G401 (cell line): ENCODE measurements around the gene CARHSP1. TPM values are rescaled to one million over a fixed set of nuclear protein-coding genes. Genes with fewer than 3 reads are reported as not detected.
"Not testable (repeated sequence)": the region's sequence is repeated elsewhere in the genome, so short reads cannot be mapped to it uniquely, and the experiment has no call there.

Experiments
- DNase-seq: peaks from one replicate; pipeline ENCODE4 v3.0.0-alpha.2; 2015; ENCODE audit warnings: low spot score
- in situ Hi-C: cut with HindIII; loops from 2 replicates; pipeline ENCODE4 v1.10.0; 2016; ENCODE audit warnings: low sequenced_read_pairs, mixed read lengths
- total RNA-seq: library from RNA; depleted of rRNA; stranded (reverse); fragments of >200 nt; shearing (Covaris generic); gene quantifications from 2 replicates; pipeline ENCODE4 v1.2.3, GENCODE V29; 2014

CARHSP1 gene
- total RNA-seq, 1 experiment from 2014 or later: 114 TPM

DNA sequence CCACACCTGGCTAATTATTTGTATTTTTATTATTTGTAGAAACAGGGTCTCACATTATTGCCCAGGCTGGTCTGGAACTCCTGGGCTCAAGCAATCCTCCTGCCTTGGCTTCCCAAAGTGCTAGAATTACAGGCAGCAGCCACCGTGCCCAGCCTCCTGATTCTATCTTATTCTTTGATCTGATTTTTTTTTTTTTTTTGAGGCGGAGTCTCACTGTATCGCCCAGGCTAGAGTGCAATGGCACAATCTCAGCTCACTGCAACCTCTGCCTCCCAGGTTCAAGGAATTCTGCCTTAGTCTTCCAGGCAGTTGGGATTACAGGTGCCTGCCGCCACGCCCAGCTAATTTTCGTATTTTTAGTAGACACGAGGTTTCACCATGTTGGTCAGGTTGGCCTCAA lies 6.5 kb upstream of the CARHSP1 start:
- DNase-seq, in situ Hi-C loops: not testable (repeated sequence)

- in situ Hi-C loops: no loop called here
- no peak for DNase-seq
Measured at GRCh38 chr16:8874388-8874787, 5.6 kb upstream of the CARHSP1 start.

DNA sequence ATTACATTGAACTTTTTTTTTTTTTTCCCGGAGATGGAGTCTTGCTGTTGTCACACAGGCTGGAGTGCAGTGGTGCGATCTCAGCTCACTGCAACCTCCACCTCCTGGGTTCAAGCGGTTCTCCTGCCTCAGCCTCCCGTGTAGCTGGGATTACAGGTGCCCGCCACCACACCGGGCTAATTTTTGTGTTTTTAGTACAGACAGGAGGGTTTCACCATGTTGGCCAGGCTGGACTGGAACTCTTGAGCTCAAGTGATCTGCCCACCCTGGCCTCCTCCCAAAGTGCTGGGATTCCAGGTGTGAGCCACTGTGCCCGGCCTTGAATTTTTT lies 5.0 kb upstream of the CARHSP1 start:
- DNase-seq, in situ Hi-C loops: not testable (repeated sequence)

DNA sequence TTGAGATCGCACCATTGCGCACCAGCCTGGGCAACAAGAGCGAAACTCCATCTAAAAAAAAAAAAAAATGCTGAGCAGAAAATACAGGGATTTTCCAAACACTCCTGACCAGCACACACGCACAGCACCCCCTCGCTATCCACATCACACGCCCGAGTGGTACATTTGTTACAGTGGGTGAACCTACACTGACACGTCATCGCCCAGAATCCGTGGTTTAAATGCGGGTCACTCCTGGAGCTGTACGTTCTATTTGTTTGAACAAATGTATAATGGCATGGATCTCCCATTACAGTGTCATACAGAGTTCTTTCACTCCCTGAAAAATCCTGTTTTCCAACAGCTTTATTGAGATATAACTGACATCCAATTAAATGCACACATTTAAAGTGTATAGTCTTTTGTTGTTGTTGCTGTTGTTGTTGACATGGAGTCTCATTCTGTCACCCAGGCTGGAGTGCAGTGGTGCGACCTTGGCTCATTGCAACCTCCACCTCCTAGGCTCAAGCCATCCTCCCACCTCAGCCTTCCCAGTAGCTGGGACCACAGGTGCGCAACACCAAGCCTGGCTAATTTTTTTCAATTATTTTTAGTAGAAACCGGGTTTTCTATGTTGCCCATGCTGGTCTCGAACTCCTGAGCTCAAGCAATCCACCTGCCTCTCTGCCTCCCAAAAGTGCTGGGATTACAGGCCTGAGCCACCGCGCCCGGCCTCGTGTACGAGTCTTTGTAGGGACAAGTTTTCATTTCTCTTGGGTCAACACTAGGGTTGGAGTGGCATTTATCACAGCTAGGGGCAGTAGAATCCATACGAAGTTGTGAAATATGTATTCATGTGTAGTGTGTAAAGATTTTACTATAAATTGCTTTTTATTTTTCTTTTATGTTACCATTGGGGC lies 4.4 kb upstream of the CARHSP1 start:
- in situ Hi-C loops: no loop called here
- DNase-seq: no peak

GRCh38 chr16:8872071-8872470 lies 3.3 kb upstream of the CARHSP1 start:
- in situ Hi-C loops: no loop called here

DNA sequence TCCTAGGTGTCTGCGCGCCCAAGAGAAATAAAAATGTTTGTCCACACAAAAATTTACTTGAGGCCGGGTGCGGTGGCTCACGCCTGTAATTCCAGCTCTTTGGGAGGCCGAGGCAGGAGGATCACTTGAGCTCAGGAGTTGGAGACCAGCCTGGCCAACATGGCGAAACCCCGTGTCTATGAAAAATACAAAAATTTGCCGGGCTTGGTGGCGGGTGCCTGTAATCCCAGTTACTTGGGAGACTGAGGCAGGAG lies 1.1 kb upstream of the CARHSP1 start:
- in situ Hi-C loops: not testable (repeated sequence)

More at GRCh38 chr16:8872071-8872470, 3.3 kb upstream of the CARHSP1 start:
- DNase-seq: no peak

DNA sequence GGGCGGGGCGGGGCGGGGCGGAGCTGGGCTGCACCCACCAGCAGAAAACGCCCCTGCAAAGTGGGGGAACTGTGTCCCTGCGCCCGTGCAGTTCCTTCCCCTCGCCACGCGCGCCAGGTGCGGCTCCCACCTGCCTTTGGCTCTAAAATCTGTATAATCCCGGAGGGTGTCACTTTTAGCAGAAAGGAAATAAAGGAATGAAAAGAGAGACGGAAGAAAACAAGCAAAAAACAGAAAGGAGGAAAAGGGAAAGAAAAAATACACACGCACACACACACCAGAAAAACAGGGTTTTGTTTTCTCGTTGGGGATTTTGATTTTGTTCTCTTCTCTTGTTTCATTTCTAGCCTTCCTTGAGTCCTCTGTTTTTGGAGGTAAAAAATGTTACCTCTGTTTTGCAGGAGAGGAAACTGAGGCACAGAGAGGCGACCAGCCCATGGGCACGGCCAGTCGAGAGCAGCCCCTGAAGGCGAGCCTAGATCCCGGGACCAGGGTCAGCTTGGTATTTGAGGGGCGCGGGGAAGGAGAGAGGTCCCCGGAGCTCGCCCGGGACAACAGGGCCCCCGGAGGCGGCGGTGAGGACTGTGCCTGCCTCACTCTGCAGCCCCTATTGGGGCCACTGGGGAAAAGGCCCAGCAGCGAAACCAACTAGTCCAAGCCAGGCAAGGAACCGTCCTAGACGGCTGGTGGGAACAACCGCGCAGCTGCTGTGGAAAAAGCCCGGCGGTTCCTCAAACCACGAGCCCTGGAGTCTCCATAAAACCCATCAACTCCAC lies 594 bp upstream of the CARHSP1 start:
- in situ Hi-C loops: no loop called here
- DNase-seq: no peak

More for the DNA sequence above, 1.1 kb upstream of the CARHSP1 start:
- DNase-seq: not testable (repeated sequence)

DNA sequence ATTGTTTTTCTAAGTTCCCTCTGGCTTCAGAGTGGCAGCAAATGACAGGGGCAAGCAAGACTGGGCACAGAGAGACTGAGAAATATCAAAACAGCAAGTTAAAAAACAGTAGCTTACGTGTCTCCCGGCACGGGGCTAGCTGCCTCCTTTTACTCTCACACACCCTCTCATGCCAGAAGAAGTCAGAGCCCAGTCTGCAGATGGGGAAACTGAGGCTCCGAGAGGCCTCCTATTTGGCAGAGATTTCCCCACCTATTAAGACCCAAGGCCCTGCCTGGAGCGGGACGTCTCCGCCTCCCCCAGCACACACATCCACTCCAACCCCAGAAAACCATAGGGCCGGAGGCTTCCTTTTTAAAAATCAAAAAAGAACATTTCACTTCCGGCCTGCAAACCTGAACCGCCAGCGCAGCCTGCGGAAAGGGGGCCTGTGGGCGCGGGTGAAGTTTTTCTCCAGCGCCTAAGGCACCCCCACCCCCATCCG lies 832 bp downstream of the CARHSP1 start:
- no peak for DNase-seq
- in situ Hi-C loops: no loop called here

DNA sequence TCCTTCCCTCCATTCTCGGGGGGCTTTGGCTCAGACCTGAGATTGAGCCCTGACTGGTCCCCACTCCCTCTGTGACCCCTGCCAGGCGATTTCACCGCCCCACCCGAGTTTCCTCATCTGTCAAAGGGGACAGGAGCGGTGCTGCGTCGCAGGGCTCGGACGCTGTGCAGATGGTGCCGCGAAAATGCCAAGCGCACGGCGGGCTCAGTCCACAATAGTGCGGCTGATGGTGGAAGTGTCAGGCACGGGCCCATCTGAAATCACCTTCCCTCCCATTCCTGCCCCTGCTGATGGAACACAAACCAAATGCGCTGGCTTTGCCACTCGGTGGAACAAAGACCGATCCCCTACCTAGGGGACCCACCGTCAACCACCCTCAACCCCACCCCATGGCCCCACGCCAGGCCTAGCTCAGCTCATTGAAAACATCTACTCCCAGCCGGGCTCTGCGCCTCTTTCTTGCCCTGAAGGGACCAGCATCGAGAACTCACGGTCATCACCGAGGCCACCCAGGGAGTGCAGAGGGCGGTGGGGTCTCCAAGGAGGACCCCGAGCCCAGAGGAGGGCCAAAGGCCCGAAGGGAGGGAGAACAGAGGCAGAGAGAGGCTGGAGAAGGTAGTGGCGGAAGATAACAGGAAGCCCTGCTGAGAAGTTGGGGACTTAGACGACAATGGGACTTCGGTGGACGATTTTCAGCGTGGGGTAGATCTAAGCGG lies 1.4 kb downstream of the CARHSP1 start:
- in situ Hi-C loops: no loop called here
- DNase-seq: peak; percentile 34

DNA sequence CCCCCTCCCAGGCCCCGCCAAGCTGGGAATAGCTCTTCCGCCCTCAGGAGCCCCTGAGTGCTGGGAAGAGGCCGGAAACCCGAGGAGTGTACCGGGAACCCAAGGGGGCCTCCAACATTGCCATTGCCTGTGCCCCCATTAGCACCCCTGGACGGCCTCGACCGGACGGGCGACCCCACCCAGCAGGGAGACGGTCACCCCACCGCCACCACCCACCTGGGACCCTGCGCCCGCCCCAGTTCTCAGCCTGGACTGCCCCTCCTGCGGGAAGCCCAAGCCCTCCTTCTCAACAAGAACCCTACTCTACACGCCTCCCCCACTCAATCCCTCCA lies 2.0 kb downstream of the CARHSP1 start:
- no peak for DNase-seq
- in situ Hi-C loops: no loop called here

DNA sequence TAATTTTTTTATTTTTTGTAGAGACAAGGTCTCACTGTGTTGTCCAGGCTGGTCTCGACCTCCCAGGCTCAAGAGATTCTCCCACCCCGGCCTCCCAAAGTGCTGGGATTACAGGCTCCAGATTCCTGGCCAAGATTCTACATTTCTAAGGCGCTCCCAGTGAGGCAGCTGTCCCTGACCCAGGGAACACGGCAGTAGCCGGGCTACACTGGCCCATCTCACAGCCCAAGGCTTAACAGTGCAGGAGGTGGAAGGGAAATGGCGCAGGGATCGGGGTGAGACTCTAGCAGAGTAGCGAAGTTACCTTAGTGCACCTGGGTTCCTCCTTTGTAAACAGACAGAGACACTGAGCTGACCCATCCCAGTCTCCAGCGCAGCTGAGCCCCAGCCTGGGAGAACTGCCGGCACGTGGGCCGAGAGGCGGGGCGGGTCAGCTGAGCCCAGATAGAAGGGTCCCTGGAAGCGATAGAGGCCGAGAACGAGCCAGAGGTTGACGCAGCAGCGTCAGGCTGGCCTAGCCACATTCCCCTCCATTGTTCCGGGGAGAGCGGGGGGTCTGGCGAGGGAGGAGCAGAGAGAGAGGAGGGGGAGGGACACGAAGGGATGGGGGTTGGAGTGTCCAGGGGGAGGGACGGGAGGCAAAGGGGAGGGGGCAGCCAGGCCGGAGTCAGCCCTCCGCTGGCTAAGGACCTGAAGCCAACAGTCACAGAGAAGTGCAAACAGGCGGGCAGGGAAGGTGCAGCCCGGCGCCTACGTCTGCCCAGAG lies 2.5 kb downstream of the CARHSP1 start:
- in situ Hi-C loops: no loop called here
- no peak for DNase-seq

DNA sequence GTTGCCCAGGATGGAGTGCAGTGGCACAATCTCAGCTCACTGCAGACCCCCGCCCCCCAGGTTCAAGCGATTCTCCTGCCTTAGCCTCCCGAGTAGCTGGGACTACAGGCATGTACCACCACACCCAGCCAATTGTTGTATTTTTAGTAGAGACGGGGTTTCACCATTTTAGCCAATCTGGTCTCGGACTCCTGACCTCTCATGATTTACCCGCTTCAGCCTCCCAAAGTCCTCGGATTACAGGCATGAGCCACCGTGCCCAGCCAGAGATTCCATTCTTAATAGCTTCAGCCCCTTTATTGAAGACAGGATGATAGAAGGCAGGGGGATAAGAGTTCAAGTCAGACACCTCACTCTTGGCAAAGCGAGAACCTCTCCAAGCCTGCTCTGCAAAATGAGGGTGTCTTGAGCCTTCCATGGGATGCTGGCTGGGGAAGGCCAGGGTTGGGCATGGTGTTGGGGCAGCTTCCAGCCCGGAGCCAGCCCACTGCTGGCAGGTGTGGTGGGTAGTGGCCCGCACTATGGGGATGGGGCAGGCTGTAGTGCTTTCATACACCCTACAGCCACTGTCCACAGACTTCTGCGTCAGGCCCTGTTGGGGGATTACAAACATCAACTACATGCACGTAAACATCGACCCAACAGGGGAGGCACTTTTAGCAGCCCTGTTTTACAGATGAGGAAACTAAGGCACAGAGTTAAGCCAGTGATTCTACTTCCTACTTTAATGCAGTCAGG lies 3.5 kb downstream of the CARHSP1 start:
- DNase-seq: no peak
- in situ Hi-C loops: no loop called here

DNA sequence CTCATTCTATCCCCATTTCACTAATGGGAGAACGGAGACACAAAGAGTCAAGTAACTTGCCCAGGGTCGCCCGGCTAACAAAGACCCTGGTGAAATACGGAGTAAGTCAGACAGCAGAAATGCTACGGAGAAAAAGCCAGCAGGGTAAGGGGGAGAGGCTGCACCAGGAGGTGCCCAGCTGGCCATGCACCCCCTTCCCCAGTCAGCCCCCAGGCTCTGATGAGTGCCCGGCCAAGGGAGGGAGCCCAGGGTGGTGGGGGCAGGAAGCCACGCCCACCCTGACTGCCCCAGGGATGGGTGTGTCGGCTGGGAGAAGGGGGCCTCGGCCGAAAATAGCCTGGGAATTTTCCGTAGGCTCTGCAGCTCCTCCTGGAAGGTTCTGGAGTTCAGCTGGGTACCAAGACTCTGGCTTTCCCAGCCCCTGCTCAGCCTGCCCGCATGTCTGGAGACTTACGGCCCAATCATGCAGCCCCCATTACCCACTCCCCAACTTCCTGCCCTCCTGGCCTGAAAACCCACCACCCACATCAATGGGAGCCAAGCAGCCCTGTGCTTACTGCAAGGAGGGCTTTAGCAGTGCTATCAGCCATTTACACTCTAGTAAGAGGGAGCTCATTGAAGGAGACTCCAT lies 4.2 kb downstream of the CARHSP1 start:
- DNase-seq: no peak
- in situ Hi-C loops: no loop called here

DNA sequence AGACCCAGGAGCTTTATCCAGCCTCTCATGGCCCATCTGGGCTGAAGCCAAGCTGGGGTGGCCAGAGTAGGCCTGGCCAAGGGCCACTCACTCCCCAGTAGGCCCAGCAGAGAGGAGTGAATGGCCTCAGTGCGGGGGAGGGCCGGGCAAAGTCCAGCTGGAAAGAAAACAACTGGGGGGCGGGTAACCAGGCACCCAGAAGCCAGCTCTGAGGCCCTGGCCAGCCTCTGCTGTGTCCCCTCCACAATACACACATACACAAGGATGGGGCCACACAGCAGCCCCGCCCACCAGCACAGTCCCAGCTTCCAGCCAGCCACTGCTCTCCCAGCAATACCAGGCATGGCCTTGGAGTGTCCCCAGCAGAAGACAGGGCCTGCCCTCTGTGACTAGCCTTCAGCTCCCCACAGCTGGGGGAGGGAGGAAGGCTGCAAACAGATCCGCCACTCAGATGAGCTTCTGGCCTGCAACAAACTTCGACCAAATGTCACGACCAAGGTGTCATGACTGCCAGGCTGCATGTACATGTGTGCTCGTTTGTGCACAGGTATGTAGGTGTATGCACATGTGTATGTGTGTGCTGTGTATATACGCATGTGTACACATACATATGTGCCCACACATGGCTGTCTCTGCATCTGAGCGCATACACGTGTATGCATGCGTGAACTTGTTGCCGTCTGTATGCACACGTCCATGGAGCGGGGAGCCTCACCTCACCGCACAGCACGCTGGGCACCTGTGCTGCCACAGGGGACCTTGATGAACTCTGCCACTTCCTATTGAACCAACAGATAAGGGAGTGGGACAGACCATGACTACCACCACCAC lies 5.0 kb downstream of the CARHSP1 start:
- in situ Hi-C loops: no loop called here
- peak; percentile 23 for DNase-seq

DNA sequence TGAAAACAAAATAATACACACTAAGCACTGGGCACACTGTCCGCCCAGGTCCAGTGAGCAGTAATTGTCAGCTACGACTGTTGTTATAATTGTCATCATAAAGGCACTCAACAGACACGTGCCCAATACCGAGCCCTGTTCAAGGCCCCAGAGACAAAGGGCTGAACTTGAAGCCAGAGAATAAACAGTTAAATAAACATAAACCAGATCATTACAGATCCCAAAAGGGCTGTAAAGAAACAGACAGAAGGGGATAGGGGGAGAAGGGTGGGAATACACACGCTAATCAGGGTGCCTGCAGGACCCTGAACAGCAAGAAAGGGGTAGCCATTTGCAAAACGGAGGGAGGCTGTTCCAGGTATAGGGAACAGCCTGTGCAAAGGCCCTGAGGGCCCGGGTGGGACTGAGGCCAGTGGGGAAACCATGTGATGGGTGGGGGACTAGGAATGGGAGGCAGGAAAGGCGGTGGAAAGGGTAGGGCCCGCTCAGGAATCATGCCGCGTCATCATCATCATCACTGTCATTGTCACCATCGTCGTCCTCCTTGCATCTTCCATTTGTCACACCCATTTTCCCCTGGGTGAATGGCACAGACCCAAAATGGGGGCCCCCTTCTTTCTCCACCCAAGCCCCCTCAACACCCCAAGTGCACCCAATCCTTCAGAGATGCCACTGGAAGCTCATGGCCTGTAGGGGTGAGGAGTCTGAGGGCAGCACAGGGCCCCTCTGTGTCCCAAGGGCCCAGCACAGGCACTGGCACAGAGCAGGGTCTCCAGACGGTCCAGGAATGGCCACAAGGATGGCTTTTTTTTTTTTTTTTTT lies 6.3 kb downstream of the CARHSP1 start:
- in situ Hi-C loops: no loop called here
- no peak for DNase-seq

DNA sequence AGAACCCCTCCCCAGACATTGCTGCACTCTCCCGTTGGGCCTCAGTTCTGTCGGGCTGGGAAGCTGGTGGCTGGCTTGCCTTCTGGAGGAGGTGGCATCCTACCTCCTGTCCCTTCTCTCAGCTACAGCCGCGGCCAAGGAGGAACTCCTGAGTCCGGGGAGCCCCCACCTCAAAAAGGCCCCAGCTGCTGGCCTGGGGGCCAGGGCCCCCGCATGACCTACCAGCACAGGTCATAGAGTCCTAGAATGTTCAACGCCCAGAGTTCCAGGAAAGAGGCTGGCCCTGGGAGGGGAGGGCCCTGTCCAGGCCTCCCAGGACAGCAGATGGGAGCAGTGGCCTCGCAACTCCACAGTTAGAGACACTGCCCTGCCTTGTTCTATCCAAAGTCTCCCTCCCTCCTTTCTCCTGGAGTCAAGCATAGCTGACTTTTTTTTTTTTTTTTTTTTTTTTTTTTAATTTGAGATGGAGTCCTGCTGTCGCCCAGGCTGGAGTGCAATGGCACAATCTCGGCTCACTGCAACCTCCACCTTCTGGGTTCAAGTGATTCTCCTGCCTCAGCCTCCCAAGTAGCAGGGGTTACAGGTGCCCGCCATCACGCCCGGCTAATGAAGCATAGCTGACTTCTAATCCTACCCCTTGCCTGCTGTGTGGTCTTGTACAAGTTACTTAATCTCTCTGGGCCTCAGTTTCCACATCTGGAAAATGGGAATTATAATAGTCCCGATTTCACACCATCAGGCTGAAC lies 7.1 kb downstream of the CARHSP1 start:
- DNase-seq: no peak
- in situ Hi-C loops: no loop called here
